Ascending aorta (tissue), 2 donors: ENCODE data around the gene S100B. TPM values are rescaled to one million over a fixed set of nuclear protein-coding genes. Genes with fewer than 3 reads are reported as not detected.

Experiments used
- DNase-seq, 2 donors: peaks; one replicate each; pipeline ENCODE4 v3.0.0-alpha.2; 2019; ENCODE audit warnings: low spot score in 2 of 2
- H3K27ac ChIP-seq, 2 donors: fragments of 200-600 bp; sonication (generic); one replicate each; pipeline ENCODE4 v1.5.1; 2016 to 2017; ENCODE audit warnings: mild to moderate bottlenecking in 1 of 2
- H3K27me3 ChIP-seq: fragments of 200-600 bp; sonication (generic); one replicate; pipeline ENCODE4 v1.5.1; 2017
- H3K36me3 ChIP-seq, 2 donors: fragments of 200-600 bp; sonication (generic); one replicate each; pipeline ENCODE4 v1.5.1; 2016
- H3K4me1 ChIP-seq, 2 donors: fragments of 200-600 bp; sonication (generic); one replicate each; pipeline ENCODE4 v1.5.1; 2016 to 2017; ENCODE audit warnings: mild to moderate bottlenecking in 1 of 2
- H3K4me3 ChIP-seq, 2 donors: fragments of 200-600 bp; sonication (generic); one replicate each; pipeline ENCODE4 v1.5.1; 2016 to 2017; ENCODE audit warnings: mild to moderate bottlenecking in 1 of 2
- H3K9me3 ChIP-seq, 2 donors: fragments of 200-600 bp; sonication (generic); one replicate each; pipeline ENCODE4 v1.5.1; 2016
- intact Hi-C: fragments of 100-400 bp; cut with DNase I; formaldehyde crosslinking; loops from one replicate; pipeline ENCODE4 v1.15.1; 2023
- total RNA-seq: library from RNA; depleted of rRNA; stranded (reverse); fragments of >200 nt; gene quantifications from one replicate; pipeline ENCODE4 v1.1.0, GENCODE V29; 2016
- TF ChIP-seq, protein P1 (sequence below), 3 experiments: fragments of 200-600 bp in 2 of 3; fragments of 450-650 bp in 1 of 3; sonication (generic) in 2 of 3; IDR thresholded peaks; one replicate each; pipeline ENCODE4 v1.5.1; 2016 to 2019; ENCODE audit warnings: antibody characterized with exemption in 3 of 3, mild to moderate bottlenecking in 1 of 3, moderate library complexity in 1 of 3

The S100B gene
- total RNA-seq, 1 donor from 2014 or later: 0.53 TPM

DNA sequence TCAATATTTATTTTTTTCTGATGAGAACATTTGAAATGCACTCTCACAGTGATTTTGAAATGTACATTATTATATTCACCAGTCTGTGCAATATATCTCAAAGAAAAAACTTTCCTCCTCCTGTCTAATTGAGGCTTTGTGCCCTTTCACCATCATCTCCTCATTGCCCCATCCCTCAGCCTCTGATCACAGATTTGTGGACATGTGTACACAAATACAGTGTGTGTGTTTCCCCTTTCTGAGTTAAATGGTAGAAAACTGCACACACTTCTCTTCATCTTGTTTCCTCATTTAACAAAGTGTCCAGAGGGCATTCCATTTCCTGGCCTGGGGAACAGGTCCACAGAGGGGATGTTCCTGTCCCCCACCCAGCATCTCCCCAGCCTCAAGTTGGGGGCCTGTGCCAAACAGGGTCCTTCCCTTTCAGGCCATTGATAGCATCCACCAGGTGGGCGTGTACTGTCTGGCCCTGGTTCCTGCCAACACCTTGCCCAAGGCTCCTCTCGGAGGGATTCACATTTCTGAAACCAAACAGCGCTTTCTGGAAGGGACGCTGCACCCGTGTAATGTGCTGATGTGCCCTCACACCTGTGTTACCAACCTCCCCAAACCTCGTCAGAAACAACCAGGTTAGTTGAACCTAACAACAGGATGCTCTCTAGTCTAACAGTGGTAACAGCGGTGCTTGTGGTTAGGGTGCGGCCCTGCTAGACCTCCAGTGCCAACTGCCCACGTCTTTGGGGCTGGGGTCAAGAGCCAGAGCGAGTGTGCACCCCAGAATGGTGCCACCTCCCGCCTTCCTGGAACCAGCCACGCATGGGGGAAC, 54.6 kb downstream of the S100B start:
- H3K4me1 ChIP-seq: no peaks in the 10 kb centered on the region
- no peak overlapping the region for H3K27ac ChIP-seq
- no peaks in the 10 kb centered on the region for H3K27me3 ChIP-seq
- peaks cover 72 to 91% of the 10 kb centered on the region in 2 donors for H3K36me3 ChIP-seq
- intact Hi-C loops: no loop called here
- H3K4me3 ChIP-seq: no peak overlapping the region
- no peak for DNase-seq
- no peaks in the 10 kb centered on the region for H3K9me3 ChIP-seq
- TF ChIP-seq, protein P1, sequence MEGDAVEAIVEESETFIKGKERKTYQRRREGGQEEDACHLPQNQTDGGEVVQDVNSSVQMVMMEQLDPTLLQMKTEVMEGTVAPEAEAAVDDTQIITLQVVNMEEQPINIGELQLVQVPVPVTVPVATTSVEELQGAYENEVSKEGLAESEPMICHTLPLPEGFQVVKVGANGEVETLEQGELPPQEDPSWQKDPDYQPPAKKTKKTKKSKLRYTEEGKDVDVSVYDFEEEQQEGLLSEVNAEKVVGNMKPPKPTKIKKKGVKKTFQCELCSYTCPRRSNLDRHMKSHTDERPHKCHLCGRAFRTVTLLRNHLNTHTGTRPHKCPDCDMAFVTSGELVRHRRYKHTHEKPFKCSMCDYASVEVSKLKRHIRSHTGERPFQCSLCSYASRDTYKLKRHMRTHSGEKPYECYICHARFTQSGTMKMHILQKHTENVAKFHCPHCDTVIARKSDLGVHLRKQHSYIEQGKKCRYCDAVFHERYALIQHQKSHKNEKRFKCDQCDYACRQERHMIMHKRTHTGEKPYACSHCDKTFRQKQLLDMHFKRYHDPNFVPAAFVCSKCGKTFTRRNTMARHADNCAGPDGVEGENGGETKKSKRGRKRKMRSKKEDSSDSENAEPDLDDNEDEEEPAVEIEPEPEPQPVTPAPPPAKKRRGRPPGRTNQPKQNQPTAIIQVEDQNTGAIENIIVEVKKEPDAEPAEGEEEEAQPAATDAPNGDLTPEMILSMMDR (IDR thresholded peaks at IDR 0.05): no peak

DNA sequence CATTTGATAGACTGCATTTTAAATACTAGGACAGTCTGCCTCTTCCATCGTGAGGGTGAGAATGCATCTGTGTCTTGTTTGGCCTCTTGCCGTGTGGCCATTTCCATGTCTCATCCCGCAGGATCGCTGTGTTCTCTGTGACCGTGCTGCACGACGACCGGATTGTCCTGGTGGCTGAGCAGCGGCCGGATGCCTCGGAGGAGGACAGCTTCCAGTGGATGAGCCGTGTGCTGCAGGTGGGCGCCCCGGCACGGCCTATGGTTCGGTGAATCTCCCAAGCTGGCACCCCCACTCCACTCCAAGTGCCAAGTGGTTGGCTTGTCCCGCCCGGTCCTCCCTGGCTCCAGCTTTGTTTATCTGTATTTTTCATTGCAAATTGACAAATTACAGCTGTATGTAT, 55.2 kb downstream of the S100B start:
- no peak for DNase-seq
- Histone ChIP-seq H3K4me3 (no peak overlapping the region), H3K27ac (no peak overlapping the region), H3K27me3 (no peaks in the 10 kb centered on the region), H3K9me3 (no peaks in the 10 kb centered on the region), H3K36me3 (peaks cover 70 to 91% of the 10 kb centered on the region in 2 donors), H3K4me1 (no peaks in the 10 kb centered on the region)
- intact Hi-C loops: no loop called here
- TF ChIP-seq, protein P1 (IDR thresholded peaks at IDR 0.05): no peak

Other genes starting within 250 kb of the S100B start
- gene DIP2A, start 146.2 kb downstream of the S100B start, total RNA-seq: 72.8 TPM
- gene PRMT2, start 30.6 kb upstream of the S100B start, total RNA-seq: 23.3 TPM